Stimulated activated CD4-positive, alpha-beta T cell treated with anti-CD3 and anti-CD28 coated beads, Interleukin-4, amount 100 ng/mL, for 1 hour (primary cell): ENCODE results near the gene USO1.
A peak's percentile ranks its signal among the peaks of the same experiment; 100 is the strongest.
"Not testable (repeated sequence)": the region's sequence is repeated elsewhere in the genome, so short reads cannot be mapped to it uniquely, and the experiment has no call there.

Experiments
- DNase-seq: peaks from one replicate; pipeline ENCODE4 v3.0.0-alpha.2; 2020

The USO1 gene

GRCh38 chr4:75724066-75724866 lies at the start of gene USO1:
Gene USO1, plus strand, starts transcription at chr4:75724577. Its CDS starts 243 bp downstream, at chr4:75724820.
- DNase-seq = peak; percentile 98

DNA sequence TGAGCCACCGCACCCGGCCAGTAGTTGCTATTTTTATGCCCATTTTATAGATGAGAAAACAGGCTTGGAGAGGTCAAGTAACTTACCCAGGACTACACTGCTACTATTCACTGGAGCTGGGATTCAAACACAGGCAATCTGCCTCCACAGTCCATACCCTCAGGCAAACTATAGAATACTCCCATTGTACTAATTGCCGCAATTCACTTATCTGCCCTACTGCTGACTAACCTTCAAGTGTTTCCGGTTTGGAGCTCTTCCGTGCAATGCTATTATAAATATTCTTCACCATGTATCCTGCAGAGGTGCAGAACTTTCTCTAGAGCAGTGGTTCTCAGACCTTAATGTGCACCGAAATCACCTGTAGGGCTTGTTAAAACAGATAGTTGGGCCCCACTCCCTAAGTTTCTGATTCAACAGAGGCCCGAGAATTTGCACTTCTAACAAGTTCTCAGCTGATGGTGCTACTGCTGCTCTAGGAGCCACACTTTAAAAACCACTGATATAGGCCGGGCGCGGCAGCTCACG lies 49.3 kb upstream of the USO1 start:
- no peak for DNase-seq

- no peak for DNase-seq
These were observed 45.9 kb upstream of the USO1 start for GRCh38 chr4:75678473-75678872.

GRCh38 chr4:75678965-75679364 lies 45.4 kb upstream of the USO1 start:
- DNase-seq = no peak

- no peak for DNase-seq
These were observed 44.4 kb upstream of the USO1 start for GRCh38 chr4:75679876-75680575.

GRCh38 chr4:75683482-75684155 lies 40.8 kb upstream of the USO1 start:
- no peak for DNase-seq

DNA sequence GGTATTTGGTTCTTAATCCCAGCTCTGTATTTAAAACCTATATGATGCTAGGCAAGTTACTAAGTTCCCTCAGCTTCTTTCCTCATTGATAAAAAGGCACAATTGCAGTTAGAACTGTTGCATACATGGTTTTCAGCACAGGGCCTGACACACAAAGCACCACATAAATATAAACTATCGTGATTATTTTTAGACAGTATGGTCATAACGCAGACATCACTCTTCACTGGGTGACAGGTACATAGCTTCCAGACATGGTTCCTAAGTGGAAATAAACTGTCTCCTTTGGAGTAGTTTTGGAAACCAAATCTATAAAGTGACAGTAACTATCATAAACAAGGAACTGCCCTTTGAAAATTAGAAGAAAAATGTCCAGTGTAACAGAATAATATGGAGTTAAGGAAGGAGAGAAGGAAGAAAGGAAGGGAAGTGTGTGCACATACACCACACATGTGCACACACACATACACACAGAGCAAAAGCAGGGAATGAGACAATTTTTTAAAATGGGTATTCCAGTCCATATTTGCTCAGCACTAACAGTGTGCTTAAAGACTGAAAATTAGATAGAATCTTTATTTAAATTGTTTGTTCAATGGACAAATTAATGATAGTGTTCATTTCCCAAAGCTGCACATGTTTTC lies 38.7 kb upstream of the USO1 start:
- DNase-seq = no peak

GRCh38 chr4:75686346-75686745 lies 38.0 kb upstream of the USO1 start:
- DNase-seq = no peak

GRCh38 chr4:75687125-75687524 lies 37.3 kb upstream of the USO1 start:
- DNase-seq = not testable (repeated sequence)

DNA sequence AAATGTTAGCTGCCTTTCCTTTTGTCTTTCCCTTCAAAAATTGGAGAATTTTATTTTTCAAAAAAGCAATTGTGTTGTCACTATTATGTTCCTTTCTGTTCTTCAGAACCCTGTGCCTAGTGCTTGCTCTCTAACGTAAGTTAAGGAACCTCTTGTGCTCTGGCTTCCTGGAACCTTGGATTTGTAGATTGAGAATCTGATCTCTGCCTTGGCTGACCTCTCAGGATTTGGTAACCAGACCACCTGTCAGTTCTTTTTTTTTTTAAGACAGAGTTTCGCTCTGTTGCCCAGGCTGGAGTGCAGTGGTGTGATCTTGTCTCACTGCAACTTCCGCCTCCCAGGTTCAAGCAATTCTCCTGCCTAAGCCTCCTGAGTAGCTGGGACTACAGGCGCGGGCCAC lies 32.3 kb upstream of the USO1 start:
- not testable (repeated sequence) for DNase-seq

DNA sequence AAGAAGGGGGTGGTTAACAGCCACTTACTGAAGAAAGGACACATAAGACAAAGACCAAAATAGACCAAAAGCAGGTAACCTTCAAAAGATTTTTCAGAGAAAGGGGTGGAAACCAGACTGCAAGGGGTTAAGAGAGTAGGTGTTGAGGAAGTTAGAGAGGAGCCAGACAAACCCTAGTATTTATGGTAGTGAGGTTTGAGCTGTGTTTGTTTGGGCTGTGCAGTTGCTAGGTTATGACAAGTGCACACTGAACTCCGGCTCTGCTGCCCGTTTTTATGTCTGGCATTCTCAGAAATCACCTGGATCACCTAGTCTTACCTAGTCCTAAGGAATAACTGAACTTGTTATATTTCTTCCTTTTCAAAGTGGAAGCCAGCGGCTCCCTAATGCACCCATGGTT lies 28.3 kb upstream of the USO1 start:
- DNase-seq = no peak

DNA sequence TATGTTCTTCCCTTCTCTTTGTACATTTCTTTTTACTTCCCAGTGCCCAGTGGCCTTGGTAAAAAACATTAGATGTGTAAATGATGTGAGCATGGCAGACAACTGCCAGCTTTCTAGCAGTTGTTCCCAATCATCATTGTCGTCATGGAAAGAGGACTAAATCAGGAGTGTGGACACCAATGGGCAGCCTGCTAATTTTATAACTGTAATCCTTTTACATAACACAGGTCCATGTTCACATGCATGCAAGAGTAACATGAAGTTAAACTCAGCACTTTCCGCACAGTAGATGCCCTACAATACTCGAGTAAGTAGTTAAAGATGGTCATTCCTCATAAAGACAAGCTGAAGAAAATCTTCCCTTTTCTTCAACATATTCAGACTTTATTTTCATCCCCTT lies 27.8 kb upstream of the USO1 start:
- DNase-seq = no peak

DNA sequence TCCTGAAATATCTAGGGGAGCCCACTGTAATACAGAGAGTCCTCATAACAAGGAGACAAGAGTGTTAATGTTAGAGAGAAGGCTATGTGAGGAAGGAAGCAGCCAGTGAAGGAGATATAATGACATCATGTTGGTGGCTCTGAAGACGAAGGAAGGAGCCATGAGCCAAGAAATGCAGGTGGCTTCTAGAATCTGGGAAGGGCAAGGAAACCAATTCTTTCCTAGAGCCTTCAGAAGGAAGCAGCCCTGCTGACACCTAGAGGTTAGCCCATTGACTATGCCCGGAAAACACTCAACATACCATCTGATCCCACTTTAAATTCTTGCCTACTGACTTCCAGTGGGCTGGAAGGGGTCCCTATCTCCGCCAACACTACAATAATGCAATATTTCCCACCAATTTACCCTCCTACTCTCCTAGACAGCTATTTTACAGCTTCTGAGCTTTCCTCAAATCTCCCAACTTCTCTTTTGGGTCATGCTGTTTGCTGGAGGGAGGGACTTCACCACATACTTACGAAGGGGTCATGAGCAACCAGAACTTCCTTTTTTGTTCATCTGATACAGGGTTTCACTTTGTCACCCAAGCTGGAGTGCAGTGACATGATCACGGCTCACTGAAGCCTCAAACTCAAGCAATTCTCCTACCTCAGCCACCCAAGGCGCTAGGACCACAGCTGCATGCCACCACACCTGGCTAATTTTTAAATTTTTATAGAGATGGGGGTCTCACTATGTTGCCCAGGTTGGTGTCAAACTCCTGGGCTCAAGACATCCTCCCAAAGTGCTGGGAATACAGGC lies 26.0 kb upstream of the USO1 start:
- DNase-seq = no peak

- no peak for DNase-seq
These were observed 25.5 kb upstream of the USO1 start for GRCh38 chr4:75698963-75699228.

GRCh38 chr4:75699299-75699698 lies 25.1 kb upstream of the USO1 start:
- no peak for DNase-seq

DNA sequence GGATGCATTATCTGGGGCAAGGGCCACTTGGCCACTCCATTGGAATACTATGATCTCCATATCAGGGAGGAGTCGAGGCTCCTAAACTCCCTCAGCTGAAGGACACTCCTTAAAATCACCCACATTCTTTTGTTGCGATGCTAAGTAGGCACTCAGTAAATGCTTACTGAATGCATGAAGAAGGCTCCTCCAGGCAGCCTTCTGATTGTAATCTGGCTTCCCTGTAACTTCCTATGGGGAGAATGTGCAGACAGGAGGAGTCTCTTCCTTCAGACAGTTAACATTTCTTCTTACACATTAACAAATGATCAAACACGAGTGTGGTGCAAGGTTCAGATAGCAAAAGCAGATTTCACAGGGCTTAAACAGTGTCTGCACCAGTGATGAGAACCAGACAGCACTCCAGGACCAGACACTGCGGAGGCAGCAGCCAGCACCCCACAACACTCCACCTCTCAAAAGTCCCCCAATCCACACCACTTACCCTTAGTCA lies 21.4 kb upstream of the USO1 start:
- no peak for DNase-seq

GRCh38 chr4:75705198-75705977 lies 19.0 kb upstream of the USO1 start:
- DNase-seq = no peak

DNA sequence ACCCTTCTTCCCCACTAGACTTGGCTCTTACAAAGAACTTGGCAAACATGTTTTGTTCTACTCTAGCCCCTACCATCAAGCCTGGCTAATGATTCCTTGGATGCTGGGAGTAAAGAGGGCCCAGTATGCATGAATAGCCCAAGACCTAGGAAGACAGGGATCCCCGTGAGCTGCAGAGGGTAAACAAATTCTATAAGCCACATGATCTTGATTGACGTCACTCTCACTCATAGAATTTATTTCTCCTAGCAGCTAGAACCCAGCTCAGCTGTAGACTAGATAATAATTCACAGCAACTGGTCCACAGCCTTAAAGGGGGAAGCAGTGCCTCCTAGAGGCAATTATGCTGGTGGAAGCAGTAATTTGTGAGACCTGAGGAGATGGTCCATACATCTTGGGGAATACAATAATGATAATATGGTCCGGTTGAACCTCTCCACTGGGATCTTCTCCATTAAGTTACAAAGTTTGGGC lies 16.1 kb upstream of the USO1 start:
- peak; percentile 8 for DNase-seq

GRCh38 chr4:75710246-75710645 lies 14.1 kb upstream of the USO1 start:
- DNase-seq = no peak

- DNase-seq = no peak
These were observed 10.4 kb upstream of the USO1 start for GRCh38 chr4:75714011-75714410.

- no peak for DNase-seq
These were observed 9.7 kb upstream of the USO1 start for GRCh38 chr4:75714704-75715103.
